ENCODE results near the gene ARMH4. TPM values are rescaled to one million over a fixed set of nuclear protein-coding genes. Genes with fewer than 3 reads are reported as not detected.

ARMH4 gene
- total and polyA plus RNA-seq, 8 donors, result 2.0 to 19.4 (median 15.7) TPM

- H3K9me3 ChIP-seq, result no peaks in the 10 kb centered on the region
- H3K4me3 ChIP-seq, result no peak overlapping the region
- DNase-seq, result no peak
- no peak for TF ChIP-seq CTCF (IDR thresholded peaks at IDR 0.05)
- H3K36me3 ChIP-seq, result no peaks in the 10 kb centered on the region
- intact Hi-C loops (cut with DNase I), result no loop called here
- no peaks in the 10 kb centered on the region for H3K27me3 ChIP-seq
- H3K27ac ChIP-seq, result no peak overlapping the region
- H3K4me1 ChIP-seq, result no peaks in the 10 kb centered on the region
- ATAC-seq, result no peak
These were observed 37.2 kb upstream of the ARMH4 start for GRCh38 chr14:58189176-58189575.

- H3K27ac ChIP-seq, result no peak overlapping the region
- no peak for ATAC-seq
These were observed 25.1 kb upstream of the ARMH4 start for GRCh38 chr14:58177125-58177524.

GRCh38 chr14:58171090-58171489, 19.1 kb upstream of the ARMH4 start:
- Histone ChIP-seq H3K36me3 (no peaks in the 10 kb centered on the region), H3K4me3 (no peak overlapping the region), H3K9me3 (no peaks in the 10 kb centered on the region), H3K27ac (no peak overlapping the region), H3K4me1 (no peaks in the 10 kb centered on the region), H3K27me3 (peaks cover 0 to 5% of the 10 kb centered on the region in 2 donors)
- ATAC-seq, result peak; percentile 95
- intact Hi-C loops (cut with DNase I), result no loop called here
- no peak for TF ChIP-seq CTCF (IDR thresholded peaks at IDR 0.05)
- DNase-seq, result peak in 2 of 4 donors; percentile 70 to 77

More at GRCh38 chr14:58177125-58177524, 25.1 kb upstream of the ARMH4 start:
- H3K9me3 ChIP-seq, result no peaks in the 10 kb centered on the region
- no peak for DNase-seq
- peaks cover 0 to 5% of the 10 kb centered on the region in 2 donors for H3K27me3 ChIP-seq
- H3K4me1 ChIP-seq, result no peaks in the 10 kb centered on the region
- H3K36me3 ChIP-seq, result no peaks in the 10 kb centered on the region
- no peak for TF ChIP-seq CTCF (IDR thresholded peaks at IDR 0.05)
- H3K4me3 ChIP-seq, result no peak overlapping the region
- intact Hi-C loops (cut with DNase I), result no loop called here

- TF ChIP-seq CTCF (IDR thresholded peaks at IDR 0.05), result no peak
- Histone ChIP-seq H3K4me1 (no peaks in the 10 kb centered on the region), H3K4me3 (no peak overlapping the region), H3K9me3 (no peaks in the 10 kb centered on the region), H3K36me3 (no peaks in the 10 kb centered on the region), H3K27ac (no peak overlapping the region), H3K27me3 (no peaks in the 10 kb centered on the region)
- intact Hi-C loops (cut with DNase I), result loop anchor here in 1 of 2 donors (10.0 kb wide), 1 partner anchor 63 kb away; no protein-coding TSS in a partner anchor
- no peak for ATAC-seq
- DNase-seq, result no peak
These were observed 15.9 kb upstream of the ARMH4 start for GRCh38 chr14:58167891-58168290.

GRCh38 chr14:58167057-58167456, 15.0 kb upstream of the ARMH4 start:
- no peaks in the 10 kb centered on the region for H3K27me3 ChIP-seq
- no peak for TF ChIP-seq CTCF (IDR thresholded peaks at IDR 0.05)
- no peaks in the 10 kb centered on the region for H3K4me1 ChIP-seq
- DNase-seq (no peak), ATAC-seq (no peak)
- no peaks in the 10 kb centered on the region for H3K36me3 ChIP-seq
- H3K4me3 ChIP-seq, result no peak overlapping the region
- no peaks in the 10 kb centered on the region for H3K9me3 ChIP-seq
- no peak overlapping the region for H3K27ac ChIP-seq
- intact Hi-C loops (cut with DNase I), result loop anchor here in 1 of 2 donors (10.0 kb wide), 1 partner anchor 62 kb away; no protein-coding TSS in a partner anchor
